Mucosa of stomach (tissue), 1 donor: ENCODE measurements around the gene CACNB3.

Source experiments
- H3K27me3 ChIP-seq: one replicate; pipeline ENCODE4 v1.7.0; 2013; ENCODE audit warnings: mild to moderate bottlenecking, low read length; ENCODE audit not compliant: control insufficient read depth, insufficient read depth
- H3K36me3 ChIP-seq: one replicate; pipeline ENCODE4 v1.7.0; 2013; ENCODE audit warnings: low read length; ENCODE audit not compliant: control insufficient read depth, insufficient read depth
- H3K4me1 ChIP-seq: one replicate; pipeline ENCODE4 v1.7.0; 2013; ENCODE audit warnings: mild to moderate bottlenecking, low read length; ENCODE audit not compliant: control insufficient read depth, insufficient read depth
- H3K4me3 ChIP-seq: one replicate; pipeline ENCODE4 v1.7.0; 2013; ENCODE audit warnings: low read length
- H3K9ac ChIP-seq: one replicate; pipeline ENCODE4 v1.7.0; 2013; ENCODE audit warnings: mild to moderate bottlenecking, low read length, moderate library complexity
- H3K9me3 ChIP-seq: one replicate; pipeline ENCODE4 v1.7.0; 2013; ENCODE audit warnings: mild to moderate bottlenecking, low read length, moderate library complexity; ENCODE audit not compliant: control insufficient read depth
- donor health status: Pancreatic carcinoma.

The CACNB3 gene

GRCh38 chr12:48794870-48795269 lies 23.4 kb upstream of the CACNB3 start:
- Histone ChIP-seq H3K9ac (no peak overlapping the region), H3K4me1 (peaks cover 19% of the 10 kb centered on the region), H3K36me3 (no peaks in the 10 kb centered on the region), H3K27me3 (peaks cover under 1% of the 10 kb centered on the region), H3K9me3 (no peaks in the 10 kb centered on the region), H3K4me3 (no peak overlapping the region)

GRCh38 chr12:48795550-48796455 lies 22.5 kb upstream of the CACNB3 start:
- Histone ChIP-seq H3K9ac (no peak overlapping the region), H3K4me3 (no peak overlapping the region), H3K36me3 (no peaks in the 10 kb centered on the region), H3K27me3 (peaks cover 9% of the 10 kb centered on the region), H3K4me1 (peaks cover 11% of the 10 kb centered on the region), H3K9me3 (no peaks in the 10 kb centered on the region)

GRCh38 chr12:48796976-48797375 lies 21.3 kb upstream of the CACNB3 start:
- H3K27me3 ChIP-seq, result peaks cover 9% of the 10 kb centered on the region
- H3K36me3 ChIP-seq, result no peaks in the 10 kb centered on the region
- no peaks in the 10 kb centered on the region for H3K9me3 ChIP-seq
- no peak overlapping the region for H3K4me3 ChIP-seq
- H3K4me1 ChIP-seq, result peaks cover 11% of the 10 kb centered on the region
- H3K9ac ChIP-seq, result no peak overlapping the region

- Histone ChIP-seq H3K9me3 (no peaks in the 10 kb centered on the region), H3K4me3 (no peak overlapping the region), H3K4me1 (peaks cover 3% of the 10 kb centered on the region), H3K9ac (no peak overlapping the region), H3K27me3 (peaks cover 9% of the 10 kb centered on the region), H3K36me3 (no peaks in the 10 kb centered on the region)
These were observed 17.8 kb upstream of the CACNB3 start for GRCh38 chr12:48800457-48800856.

GRCh38 chr12:48800971-48801370 lies 17.3 kb upstream of the CACNB3 start:
- H3K9ac ChIP-seq, result no peak overlapping the region
- H3K4me1 ChIP-seq, result no peaks in the 10 kb centered on the region
- peaks cover 9% of the 10 kb centered on the region for H3K27me3 ChIP-seq
- no peaks in the 10 kb centered on the region for H3K9me3 ChIP-seq
- no peak overlapping the region for H3K4me3 ChIP-seq
- H3K36me3 ChIP-seq, result no peaks in the 10 kb centered on the region

GRCh38 chr12:48803675-48804074 lies 14.6 kb upstream of the CACNB3 start:
- H3K27me3 ChIP-seq, result peaks cover 9% of the 10 kb centered on the region
- H3K36me3 ChIP-seq, result no peaks in the 10 kb centered on the region
- no peaks in the 10 kb centered on the region for H3K4me1 ChIP-seq
- no peak overlapping the region for H3K4me3 ChIP-seq
- no peaks in the 10 kb centered on the region for H3K9me3 ChIP-seq
- no peak overlapping the region for H3K9ac ChIP-seq

- Histone ChIP-seq H3K27me3 (no peaks in the 10 kb centered on the region), H3K36me3 (no peaks in the 10 kb centered on the region), H3K4me1 (peaks cover 14% of the 10 kb centered on the region), H3K9ac (no peak overlapping the region), H3K9me3 (no peaks in the 10 kb centered on the region), H3K4me3 (no peak overlapping the region)
These were observed 10.3 kb upstream of the CACNB3 start for GRCh38 chr12:48807981-48808380.

- Histone ChIP-seq H3K4me3 (no peak overlapping the region), H3K4me1 (peaks cover 26% of the 10 kb centered on the region), H3K36me3 (no peaks in the 10 kb centered on the region), H3K9me3 (no peaks in the 10 kb centered on the region), H3K9ac (no peak overlapping the region), H3K27me3 (no peaks in the 10 kb centered on the region)
These were observed 7.3 kb upstream of the CACNB3 start for GRCh38 chr12:48810903-48811431.

- H3K4me3 ChIP-seq, result no peak overlapping the region
- no peak overlapping the region for H3K9ac ChIP-seq
- no peaks in the 10 kb centered on the region for H3K9me3 ChIP-seq
- peaks cover 29% of the 10 kb centered on the region for H3K4me1 ChIP-seq
- H3K36me3 ChIP-seq, result no peaks in the 10 kb centered on the region
- H3K27me3 ChIP-seq, result no peaks in the 10 kb centered on the region
These were observed 6.7 kb upstream of the CACNB3 start for GRCh38 chr12:48811437-48812090.

- no peaks in the 10 kb centered on the region for H3K9me3 ChIP-seq
- no peaks in the 10 kb centered on the region for H3K36me3 ChIP-seq
- H3K4me3 ChIP-seq, result no peak overlapping the region
- peaks cover 29% of the 10 kb centered on the region for H3K4me1 ChIP-seq
- peaks cover 4% of the 10 kb centered on the region for H3K27me3 ChIP-seq
- no peak overlapping the region for H3K9ac ChIP-seq
These were observed 5.9 kb upstream of the CACNB3 start for GRCh38 chr12:48812389-48812788.

GRCh38 chr12:48813465-48814261 lies 4.6 kb upstream of the CACNB3 start:
- Histone ChIP-seq H3K9ac (peak overlapping the region; percentile 96), H3K4me3 (peak overlapping the region; percentile 86), H3K36me3 (no peaks in the 10 kb centered on the region), H3K27me3 (peaks cover 12% of the 10 kb centered on the region), H3K9me3 (no peaks in the 10 kb centered on the region), H3K4me1 (peaks cover 36% of the 10 kb centered on the region)
